CD4-positive, alpha-beta T cell treated with Interleukin-6 for 4 hours (primary cell): ENCODE measurements around the gene FOXO6.

Experiments used
- DNase-seq: peaks from one replicate; pipeline ENCODE4 v3.0.0-alpha.2; 2020; ENCODE audit warnings: mixed read lengths

Gene FOXO6

GRCh38 chr1:41386196-41386663 is 25.0 kb downstream of the FOXO6 start:
- DNase-seq: no peak

DNA sequence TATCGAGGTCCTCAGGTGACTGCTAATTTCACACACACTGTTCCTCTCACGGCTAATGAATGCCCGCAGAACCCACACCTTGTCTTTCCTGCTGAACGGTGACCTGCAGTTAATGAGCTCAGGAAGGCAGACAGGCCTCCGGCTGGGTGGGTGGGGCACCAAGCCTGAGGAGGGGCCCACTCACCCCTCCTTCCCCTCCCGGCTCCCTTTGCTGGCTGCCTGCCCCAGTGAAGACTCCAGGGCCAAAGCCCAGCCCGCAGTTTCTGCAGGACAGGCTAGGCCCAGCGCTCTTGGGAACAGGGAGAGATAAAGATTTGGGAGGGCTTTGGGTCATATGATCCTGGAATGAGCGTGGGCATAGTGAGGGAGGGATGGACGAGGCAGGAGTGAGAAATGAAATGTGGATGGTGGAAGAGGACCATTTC is 26.4 kb downstream of the FOXO6 start:
- DNase-seq: no peak

DNA sequence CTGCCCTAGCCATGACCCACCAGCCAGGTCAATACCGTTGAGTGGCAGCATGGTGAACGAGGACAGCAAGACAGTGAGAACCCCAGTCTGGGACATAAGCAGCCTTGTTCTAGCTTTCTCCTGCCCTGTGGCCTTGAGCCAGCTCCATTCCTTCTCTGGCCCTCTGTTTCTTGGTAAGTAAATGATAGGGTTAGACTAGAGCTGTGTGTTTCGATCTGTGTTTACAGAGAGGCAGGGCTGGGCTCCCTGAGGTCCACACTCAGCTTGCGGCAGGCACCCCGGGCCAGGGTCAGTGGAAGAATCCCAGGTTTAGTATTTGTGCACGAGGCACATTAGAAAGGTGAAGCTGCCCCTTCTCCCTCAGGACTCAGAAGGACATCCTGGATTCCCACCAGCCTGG is 27.3 kb downstream of the FOXO6 start:
- no peak for DNase-seq

- no peak for DNase-seq
Observed at GRCh38 chr1:41389009-41389408, 27.8 kb downstream of the FOXO6 start.

DNA sequence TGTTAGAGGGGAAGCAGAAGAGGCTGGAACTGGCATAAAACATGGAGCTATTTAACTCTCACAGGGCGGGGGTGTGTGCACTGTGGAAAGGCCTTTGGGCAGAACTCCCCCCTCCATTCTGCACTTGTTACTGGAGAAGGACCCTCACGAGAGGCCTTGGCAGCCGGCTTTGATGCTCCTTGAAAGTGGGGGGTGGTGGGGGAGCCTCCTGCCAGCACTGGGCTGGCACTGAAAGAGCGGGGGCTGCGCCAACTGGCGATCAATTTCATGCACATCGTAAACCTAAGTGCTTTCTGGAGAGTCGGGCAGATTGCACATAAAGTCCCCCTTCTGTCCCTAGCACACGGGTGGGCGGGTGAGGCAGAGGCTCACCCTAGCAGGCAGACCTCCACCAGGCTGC is 28.9 kb downstream of the FOXO6 start:
- no peak for DNase-seq

DNA sequence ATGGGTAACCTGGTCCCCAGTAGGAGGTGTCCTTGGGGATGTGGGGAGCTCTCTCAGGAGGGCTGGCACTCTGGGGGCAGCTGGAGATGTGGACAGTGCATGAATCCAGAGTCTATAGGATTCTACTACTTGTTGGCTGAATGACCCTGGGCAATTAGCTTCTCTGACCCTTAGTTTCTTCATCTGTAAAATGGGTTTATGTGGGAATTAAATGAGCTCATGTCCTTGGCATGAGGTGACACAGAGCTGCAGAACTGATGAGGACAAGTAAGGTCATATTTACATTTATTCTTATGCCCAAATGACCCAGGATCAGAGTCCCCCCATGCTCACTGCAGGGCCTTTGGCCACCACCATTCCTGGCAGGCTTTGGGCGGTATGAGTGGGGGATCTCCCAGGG is 29.3 kb downstream of the FOXO6 start:
- DNase-seq: no peak

DNA sequence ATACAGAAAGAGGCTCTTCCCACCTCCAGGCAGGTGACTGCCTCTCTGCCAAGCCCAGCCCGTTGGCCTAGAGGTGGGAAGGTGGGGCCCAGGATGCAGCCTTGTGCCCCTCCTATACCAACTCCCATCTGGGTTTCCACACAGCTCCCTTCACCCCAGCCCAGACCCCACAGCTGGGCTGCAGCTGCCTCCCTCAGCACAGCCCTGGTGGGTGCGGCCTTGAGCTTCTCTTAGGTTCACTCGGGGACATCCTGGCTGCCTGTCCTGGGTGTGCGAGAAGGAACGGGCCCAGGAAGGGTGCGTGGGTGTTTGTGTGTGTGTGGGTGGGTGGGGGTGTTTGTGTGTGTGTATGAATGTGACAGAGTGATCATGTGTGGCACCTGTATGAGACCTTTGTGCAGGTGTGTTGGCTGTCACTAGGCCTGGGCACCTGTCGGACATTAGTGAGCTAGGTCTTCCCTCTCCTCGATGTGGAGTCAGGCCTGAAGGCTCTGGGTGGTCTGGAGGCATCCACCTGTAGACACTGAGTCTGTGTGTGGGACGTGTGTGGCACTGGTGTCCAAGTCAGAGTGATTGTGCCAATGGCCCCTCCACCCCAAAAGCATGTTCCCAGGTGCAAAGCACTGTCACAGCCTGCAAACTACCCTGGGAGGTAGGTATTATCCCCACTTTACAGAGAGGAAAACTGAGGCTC is 30.7 kb downstream of the FOXO6 start:
- DNase-seq: no peak

DNA sequence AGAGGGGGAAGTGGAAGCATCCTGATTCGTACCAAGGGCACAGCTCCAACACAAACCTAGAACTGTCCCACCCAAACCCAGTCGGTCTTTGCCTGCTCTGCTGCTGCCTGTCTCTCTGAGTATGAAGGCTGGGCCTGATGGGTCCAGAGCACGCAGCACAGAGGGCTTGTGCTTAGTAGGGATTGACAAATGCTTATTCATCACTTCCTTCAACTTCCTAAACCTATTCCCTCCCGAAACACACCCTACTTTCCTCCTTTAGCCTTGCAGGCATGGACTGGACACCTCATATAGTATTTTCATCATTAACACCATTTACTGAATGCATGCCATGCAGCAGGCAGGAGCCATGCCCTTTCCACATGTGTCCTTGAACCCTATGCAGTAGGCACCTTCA is 31.3 kb downstream of the FOXO6 start:
- no peak for DNase-seq

DNA sequence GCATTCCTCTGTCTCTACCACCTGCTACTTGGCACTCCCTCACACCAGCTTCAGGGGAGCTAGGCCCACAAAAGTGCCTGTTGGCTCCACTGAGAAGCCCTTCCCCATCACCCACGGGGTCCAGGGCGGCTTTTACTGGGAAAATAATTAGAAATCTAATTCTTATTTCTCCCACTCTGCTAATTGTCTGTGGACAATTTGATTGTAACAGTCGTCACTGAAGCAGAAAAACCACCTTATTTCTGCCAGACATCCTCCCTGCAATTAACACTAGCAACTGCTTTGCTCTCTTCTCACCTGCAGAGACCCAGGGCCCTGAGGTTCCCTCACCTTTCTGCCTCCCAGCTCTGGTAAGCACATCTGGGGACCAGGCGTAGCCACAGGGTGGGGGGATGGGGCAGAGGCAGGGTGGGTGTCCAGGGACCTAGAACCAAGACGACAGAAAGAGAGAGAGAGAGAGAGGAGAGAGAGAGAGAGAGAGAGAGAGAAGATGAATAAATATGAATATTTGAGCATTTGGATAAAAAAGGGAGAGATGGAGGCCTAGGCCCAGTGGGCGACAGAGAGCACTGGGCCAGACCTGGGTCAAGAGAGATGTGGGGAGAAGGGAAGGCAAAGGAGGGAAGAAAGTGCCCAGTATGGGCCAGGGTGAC is 32.6 kb downstream of the FOXO6 start:
- no peak for DNase-seq

DNA sequence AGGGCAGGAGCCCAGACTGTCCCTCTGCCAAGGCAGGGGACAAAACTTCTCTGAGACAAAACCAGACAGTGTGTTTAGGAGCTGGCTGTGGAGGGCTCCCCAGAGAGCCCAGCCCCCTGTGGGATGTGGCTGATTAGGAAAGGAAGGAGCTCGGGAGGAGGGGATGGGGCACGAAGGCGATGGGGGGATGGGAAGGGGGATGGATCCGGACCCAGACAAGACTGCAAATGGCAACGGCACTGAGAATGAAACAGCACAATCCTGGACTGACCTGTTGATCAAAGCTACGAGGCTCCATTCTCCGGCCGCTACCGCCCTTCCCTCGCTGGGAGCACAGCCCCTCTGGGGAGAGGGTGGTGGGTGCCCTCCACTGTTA is 33.1 kb downstream of the FOXO6 start:
- DNase-seq: no peak

GRCh38 chr1:41394959-41395956 is 34.0 kb downstream of the FOXO6 start:
- DNase-seq: no peak

DNA sequence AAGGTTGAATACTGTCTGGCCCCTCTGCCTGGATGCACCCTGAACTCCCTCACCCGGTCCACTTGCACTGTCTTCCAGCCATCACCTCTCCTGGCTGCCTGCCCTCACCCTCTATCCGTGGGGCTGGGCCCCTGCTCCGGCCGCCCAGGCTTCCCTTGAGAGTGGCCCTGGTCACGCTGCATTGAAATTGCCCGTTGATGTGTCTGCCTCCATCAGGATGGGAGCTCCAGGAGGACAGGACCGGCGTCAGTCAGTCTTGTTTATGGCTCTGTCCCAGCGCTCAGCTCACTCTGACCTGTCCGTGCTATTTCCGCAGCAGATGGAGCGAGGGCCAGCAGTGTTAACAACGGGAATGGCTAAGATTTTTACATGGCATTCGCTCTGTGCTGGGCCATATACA is 34.9 kb downstream of the FOXO6 start:
- no peak for DNase-seq

DNA sequence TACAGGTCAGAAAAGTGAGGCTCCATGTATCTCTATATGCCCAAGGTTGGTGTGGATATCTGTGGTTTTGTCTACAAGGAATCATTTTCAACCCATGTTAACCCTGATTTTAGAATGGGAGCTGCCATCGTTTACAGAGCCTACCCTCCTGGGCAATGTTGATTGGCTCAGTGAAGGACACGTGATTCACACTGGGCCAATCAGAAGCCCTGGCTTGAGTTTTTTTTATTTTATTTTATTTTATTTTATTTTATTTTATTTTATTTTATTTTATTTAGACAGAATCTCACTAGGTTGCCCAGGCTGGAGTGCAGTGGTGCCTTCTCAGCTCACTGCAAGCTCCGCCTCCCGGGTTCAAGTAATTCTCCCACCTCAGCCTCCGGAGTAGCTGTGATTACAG is 35.8 kb downstream of the FOXO6 start:
- no peak for DNase-seq

DNA sequence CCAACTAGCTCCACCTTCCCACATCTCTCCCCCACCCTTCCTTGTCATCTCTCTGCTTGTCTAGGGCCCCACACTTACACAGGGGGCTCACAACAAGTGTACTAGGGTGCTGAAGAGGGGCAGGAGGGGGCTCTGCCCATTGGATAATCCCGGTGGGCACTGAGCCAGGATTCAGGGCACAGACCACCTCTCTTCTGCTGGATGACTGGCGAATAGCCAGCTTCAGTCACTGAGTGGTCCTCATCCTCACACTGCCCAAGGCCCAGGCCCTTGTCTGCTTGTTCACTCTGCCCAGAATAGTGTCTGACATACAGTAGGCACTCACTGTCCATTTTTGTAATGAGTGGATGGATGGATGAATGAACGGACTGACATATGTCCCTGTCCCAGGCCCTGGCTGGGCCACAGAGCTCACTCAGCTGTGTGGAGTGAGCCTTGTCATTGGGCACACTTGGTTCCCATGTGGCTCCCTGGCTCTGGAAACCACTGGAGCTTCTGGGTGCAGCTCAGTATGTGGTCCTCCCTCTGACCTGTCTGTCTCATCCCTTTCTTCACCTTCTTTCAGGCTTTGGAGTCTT is 36.6 kb downstream of the FOXO6 start:
- DNase-seq: no peak

DNA sequence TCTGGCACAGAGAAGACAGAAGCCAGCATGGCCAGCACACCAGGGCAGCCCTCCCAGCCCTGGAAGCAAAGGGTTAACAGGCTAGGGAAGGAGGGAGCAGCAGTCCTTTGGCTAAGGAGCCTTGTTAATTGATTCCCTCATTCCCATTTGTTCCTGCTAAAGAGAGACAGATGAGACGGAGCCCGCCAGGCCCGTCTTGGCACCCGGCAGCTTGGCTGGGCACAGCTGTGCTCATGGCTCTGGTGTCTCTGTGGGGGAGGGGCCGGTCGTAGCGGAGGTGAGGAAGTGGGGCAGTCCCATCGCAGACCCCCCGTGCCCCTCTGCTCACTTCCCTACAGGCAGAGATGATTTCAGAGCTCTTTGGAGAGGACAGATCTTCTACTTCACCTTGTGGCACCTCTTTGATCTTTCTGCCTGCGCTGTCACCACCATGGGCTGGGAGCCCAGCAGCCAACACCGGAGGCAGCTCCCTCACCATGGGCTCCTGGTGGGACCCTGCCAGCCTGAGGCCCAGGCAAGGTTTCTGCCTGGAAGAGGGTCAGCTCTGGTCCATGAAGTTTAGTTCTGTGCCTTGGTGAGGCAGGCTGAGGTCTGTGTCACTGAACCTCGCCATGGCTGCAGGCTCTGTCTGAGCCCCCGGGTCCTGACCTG is 38.0 kb downstream of the FOXO6 start:
- DNase-seq: no peak

- no peak for DNase-seq
Observed at GRCh38 chr1:41400225-41400624, 39.0 kb downstream of the FOXO6 start.

- DNase-seq: no peak
Observed at GRCh38 chr1:41401899-41402298, 40.7 kb downstream of the FOXO6 start.

DNA sequence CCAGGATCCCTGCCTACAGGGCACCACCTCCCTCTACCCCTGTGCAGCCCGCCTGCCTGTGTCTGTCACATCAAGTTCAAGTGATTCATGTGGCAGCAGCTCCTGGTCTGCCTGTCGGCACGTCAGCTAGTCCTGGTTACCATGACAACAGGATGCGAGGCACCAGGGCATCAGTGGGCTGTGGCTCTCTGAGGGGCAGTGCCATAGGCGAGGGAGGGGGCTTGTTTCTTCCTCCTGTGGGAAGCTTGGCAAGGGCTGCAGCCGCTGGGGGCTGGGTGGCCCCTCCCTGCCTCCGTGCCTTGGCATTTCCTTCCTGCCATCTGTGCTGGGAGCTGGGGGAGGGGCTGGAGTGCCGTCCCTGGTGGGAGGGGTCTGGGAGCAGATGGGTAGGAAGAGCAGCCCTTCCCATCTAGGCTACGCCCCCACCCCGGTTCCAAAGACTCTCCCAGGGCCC is 43.1 kb downstream of the FOXO6 start:
- DNase-seq: no peak

- no peak for DNase-seq
Observed at GRCh38 chr1:41407664-41408252, 46.5 kb downstream of the FOXO6 start.

GRCh38 chr1:41408691-41409090 is 47.5 kb downstream of the FOXO6 start:
- no peak for DNase-seq

GRCh38 chr1:41409825-41410224 is 48.6 kb downstream of the FOXO6 start:
- no peak for DNase-seq

DNA sequence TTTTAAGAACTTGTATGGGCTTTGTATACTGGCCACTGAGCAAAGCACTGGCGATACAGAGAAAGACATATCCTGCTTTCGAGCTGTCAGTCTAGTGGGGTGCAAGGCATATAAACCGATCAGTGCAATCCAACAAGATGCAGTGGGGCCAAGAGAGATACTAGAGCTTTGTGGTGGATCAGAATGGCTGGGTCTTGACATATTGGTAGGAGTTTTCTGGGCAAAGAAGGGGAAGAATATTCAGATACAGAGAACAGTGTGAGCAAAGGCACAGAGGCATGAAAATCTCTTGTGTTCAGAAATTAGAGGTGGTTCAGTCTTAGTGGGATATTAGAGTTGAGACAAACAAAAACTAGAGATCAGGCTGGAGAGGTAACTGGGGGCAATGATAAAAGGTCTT is 49.2 kb downstream of the FOXO6 start:
- DNase-seq: no peak
